Cerebellar cortex (tissue), 1 donor: ENCODE results near the gene AARSD1.
A peak's percentile ranks its signal among the peaks of the same experiment; 100 is the strongest.
"Not testable (repeated sequence)": the region's sequence is repeated elsewhere in the genome, so short reads cannot be mapped to it uniquely, and the experiment has no call there.

Source experiments
- DNase-seq: peaks from one replicate; pipeline ENCODE4 v3.0.0-alpha.2; 2015; ENCODE audit warnings: low spot score

The AARSD1 gene

GRCh38 chr17:42980766-42981397 lies 16.6 kb upstream of the AARSD1 start:
- peak; percentile 72 for DNase-seq

- DNase-seq = peak; percentile 87
Observed at GRCh38 chr17:42980274-42980765, 16.1 kb upstream of the AARSD1 start, which contains the start of gene RUNDC1. TSS of gene RUNDC1 (plus strand) at chr17:42980565. CDS start at chr17:42980577, 12 bp downstream.

- DNase-seq = no peak
Observed at GRCh38 chr17:42979511-42980273, 15.4 kb upstream of the AARSD1 start, which contains the start of gene PTGES3L. TSS of gene PTGES3L (minus strand) at chr17:42980080. CDS start at chr17:42980053, 27 bp downstream.

- not testable (repeated sequence) for DNase-seq
Observed at GRCh38 chr17:42975701-42976100, 11.4 kb upstream of the AARSD1 start.

GRCh38 chr17:42975265-42975664 lies 11.0 kb upstream of the AARSD1 start:
- no peak for DNase-seq

- DNase-seq = not testable (repeated sequence)
Observed at GRCh38 chr17:42973323-42973722, 9.1 kb upstream of the AARSD1 start.

GRCh38 chr17:42971589-42971988 lies 7.3 kb upstream of the AARSD1 start:
- DNase-seq = no peak

- no peak for DNase-seq
Observed at GRCh38 chr17:42969001-42969581, 4.8 kb upstream of the AARSD1 start.

- DNase-seq = no peak
Observed at GRCh38 chr17:42967925-42968324, 3.7 kb upstream of the AARSD1 start.

GRCh38 chr17:42953669-42954068 lies 10.6 kb downstream of the AARSD1 start:
- DNase-seq = no peak

GRCh38 chr17:42950044-42950783 lies 14.0 kb downstream of the AARSD1 start:
- no peak for DNase-seq

GRCh38 chr17:42946812-42947211 lies 17.4 kb downstream of the AARSD1 start:
- no peak for DNase-seq

GRCh38 chr17:42944211-42944610 lies 20.0 kb downstream of the AARSD1 start:
- DNase-seq = no peak

- peak; percentile 58 for DNase-seq
Observed at GRCh38 chr17:42937712-42938596, 26.3 kb downstream of the AARSD1 start.

- no peak for DNase-seq
Observed at GRCh38 chr17:42929497-42929844, 34.8 kb downstream of the AARSD1 start.

GRCh38 chr17:42928714-42929496 lies 35.3 kb downstream of the AARSD1 start:
- peak; percentile 61 for DNase-seq

GRCh38 chr17:42924891-42925290 lies 39.4 kb downstream of the AARSD1 start:
- no peak for DNase-seq

GRCh38 chr17:42923472-42923871 lies 40.8 kb downstream of the AARSD1 start:
- DNase-seq = not testable (repeated sequence)

GRCh38 chr17:42922294-42922693 lies 42.0 kb downstream of the AARSD1 start:
- no peak for DNase-seq

- DNase-seq = no peak
Observed at GRCh38 chr17:42920922-42921321, 43.3 kb downstream of the AARSD1 start.
